AG09309 (cell line): ENCODE data around the gene TMEM82.

Experiments used
- DNase-seq: peaks from one replicate; pipeline ENCODE4 v3.0.0-alpha.2; 2010; ENCODE audit warnings: low read depth
- H3K4me3 ChIP-seq: 2 replicates; pipeline ENCODE4 v1.5.1; 2011; ENCODE audit warnings: mild to moderate bottlenecking, low read depth, low read length, moderate library complexity; ENCODE audit not compliant: control insufficient read depth
- CTCF ChIP-seq: IDR thresholded peaks from 2 replicates; pipeline ENCODE4 v1.5.1; 2011; ENCODE audit warnings: mild to moderate bottlenecking, low read depth, low read length, inconsistent platforms; ENCODE audit not compliant: insufficient read depth, control insufficient read depth; ENCODE audit errors: missing control alignments

The TMEM82 gene

GRCh38 chr1:15708486-15709137 lies 33.7 kb upstream of the TMEM82 start:
- DNase-seq, result no peak
- H3K4me3 ChIP-seq, result no peak overlapping the region
- TF ChIP-seq CTCF, result no peak

- DNase-seq, result no peak
- H3K4me3 ChIP-seq, result no peak overlapping the region
- TF ChIP-seq CTCF, result no peak
Observed at GRCh38 chr1:15709226-15709625, 33.1 kb upstream of the TMEM82 start.

GRCh38 chr1:15712168-15712567 lies 30.1 kb upstream of the TMEM82 start:
- TF ChIP-seq CTCF, result no peak
- no peak overlapping the region for H3K4me3 ChIP-seq
- DNase-seq, result no peak

- no peak for TF ChIP-seq CTCF
Observed at GRCh38 chr1:15714406-15715136, 27.7 kb upstream of the TMEM82 start.

GRCh38 chr1:15717418-15718125 lies 24.7 kb upstream of the TMEM82 start:
- no peak overlapping the region for H3K4me3 ChIP-seq
- no peak for DNase-seq
- no peak for TF ChIP-seq CTCF

More at GRCh38 chr1:15714406-15715136, 27.7 kb upstream of the TMEM82 start:
- H3K4me3 ChIP-seq, result no peak overlapping the region
- peak; percentile 7 for DNase-seq

- H3K4me3 ChIP-seq, result no peak overlapping the region
- TF ChIP-seq CTCF, result no peak
- DNase-seq, result no peak
Observed at GRCh38 chr1:15718199-15718601, 24.1 kb upstream of the TMEM82 start.
